Medulla oblongata (tissue), 1 donor: Measurements from ENCODE around the gene PITRM1.

Experiments
- DNase-seq: peaks from one replicate; pipeline ENCODE4 v3.0.0-alpha.2; 2015; ENCODE audit errors: extremely low spot score

PITRM1 gene

DNA sequence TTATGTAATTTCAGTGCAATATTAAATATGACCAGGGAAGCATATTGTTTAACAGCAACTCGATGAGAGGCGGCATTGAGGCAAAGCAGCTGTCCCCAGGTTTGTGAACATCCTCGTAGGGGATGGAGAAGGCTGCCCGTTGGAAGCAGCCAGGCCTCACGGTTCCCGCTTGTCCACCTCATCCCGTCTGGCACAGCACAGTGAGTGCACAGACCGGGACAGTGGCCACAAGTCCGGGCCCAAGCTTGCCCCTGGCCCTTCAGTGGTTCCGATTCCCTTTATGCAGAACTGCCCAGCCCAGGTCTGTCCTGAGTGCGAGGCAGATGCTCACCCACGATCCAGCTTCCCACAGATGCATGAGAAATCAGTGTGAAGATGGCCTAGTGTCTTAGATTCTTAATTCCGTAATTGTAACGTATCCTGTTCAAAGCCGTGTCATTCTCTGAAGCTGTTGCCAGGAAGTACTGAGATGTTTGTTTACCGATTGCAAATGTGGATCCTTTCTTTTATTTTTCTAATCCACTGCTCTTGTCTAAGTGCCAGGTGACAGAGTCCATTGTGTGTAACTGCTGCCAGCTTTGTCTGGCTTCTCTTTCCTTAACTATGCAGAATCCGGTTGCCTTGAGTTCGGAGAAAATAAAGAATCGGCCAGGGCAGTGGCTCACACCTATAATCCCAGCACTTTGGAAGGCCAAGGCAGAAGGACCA, 69.7 kb downstream of the PITRM1 start:
- DNase-seq = peak; percentile 71

DNA sequence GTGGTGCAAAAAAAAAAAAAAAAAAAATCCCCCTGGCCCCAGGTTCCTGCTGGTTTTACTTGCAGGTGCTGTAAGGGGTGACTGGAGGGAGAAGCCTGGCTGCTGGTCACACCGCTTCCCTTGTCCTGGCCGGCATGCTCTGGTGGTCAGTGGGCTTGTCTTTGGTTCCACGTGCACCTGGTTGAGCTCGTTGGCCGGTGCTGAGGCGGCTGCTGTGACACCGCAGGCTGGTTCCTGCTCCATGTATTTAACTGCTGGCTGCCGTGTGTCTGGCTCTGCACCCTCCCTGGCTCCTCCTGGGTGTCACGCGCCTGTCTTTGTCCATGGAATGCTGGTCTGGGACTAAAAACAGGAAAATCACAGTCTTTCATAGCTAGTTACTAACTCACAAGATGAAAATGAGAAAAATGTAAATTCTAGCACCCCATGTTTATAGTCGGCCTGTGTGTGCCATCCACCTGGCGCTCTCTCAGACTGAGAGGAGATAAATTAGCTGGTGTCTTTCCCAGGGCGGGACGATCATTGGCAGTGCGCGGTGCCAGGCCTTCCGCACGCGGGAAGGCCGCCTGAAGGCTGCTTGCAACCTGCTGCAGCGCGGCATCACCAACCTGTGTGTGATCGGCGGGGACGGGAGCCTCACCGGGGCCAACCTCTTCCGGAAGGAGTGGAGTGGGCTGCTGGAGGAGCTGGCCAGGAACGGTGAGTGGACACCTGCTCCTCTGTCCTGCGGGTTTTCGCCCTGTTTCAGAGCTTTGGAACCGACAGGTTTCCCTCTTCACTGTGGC, 71.5 kb downstream of the PITRM1 start:
- no peak for DNase-seq

DNA sequence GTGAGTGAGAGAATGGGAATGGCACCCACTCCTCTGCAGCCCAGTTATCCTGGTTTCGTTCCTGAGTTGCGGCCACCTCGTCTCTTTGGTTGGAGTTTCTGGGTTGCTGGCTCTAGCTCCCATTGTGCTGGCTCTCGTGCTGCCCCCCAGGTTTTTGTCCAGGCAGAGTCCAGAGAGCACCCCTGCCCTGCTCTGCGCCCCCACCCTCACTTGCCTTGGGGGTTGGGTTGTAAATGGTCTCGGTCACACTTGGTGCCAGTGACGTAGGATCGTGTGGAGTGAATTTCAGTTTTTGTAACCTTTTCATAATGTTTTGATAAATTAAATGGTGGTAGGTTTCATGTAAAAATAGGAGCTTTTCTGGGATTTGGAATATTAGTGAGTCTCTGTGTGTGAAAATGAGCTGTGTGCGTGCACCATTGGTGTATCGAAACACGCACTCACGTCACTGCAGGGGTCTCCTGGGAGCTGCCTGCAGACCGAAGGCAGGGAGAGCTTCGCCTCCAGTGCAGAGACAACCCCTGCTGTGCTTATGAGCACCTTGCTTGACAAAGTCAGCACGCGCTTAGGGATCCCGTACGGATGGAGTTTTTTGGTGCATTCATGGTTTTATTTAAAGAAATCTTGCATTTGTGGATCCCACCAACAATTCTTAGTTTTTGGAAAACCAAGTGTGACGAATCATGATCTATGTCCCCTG, 72.3 kb downstream of the PITRM1 start:
- DNase-seq = no peak

- DNase-seq = no peak
Measured at GRCh38 chr10:3099291-3100092, 73.1 kb downstream of the PITRM1 start.

DNA sequence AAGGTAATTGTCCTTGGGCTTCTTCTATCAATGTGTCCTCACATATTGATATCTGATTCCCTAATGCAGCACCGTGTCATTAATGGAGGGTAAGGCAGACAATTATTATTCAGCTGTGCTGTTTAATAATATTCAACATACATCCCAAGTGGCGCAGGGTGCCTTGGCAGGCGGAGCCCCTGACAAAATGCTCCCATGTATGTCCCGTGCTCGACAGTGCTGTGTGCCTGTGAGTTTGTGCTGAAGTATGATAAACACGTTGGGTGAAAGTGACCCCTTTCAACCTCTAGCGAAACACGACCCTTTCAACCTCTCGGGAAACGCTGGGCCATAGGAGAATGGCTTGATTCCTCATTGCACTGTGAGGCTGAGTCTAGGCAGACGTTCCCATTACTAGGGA, 73.9 kb downstream of the PITRM1 start:
- no peak for DNase-seq

GRCh38 chr10:3097160-3097559, 75.4 kb downstream of the PITRM1 start:
- DNase-seq = no peak

- DNase-seq = no peak
Measured at GRCh38 chr10:3096149-3096548, 76.4 kb downstream of the PITRM1 start.

DNA sequence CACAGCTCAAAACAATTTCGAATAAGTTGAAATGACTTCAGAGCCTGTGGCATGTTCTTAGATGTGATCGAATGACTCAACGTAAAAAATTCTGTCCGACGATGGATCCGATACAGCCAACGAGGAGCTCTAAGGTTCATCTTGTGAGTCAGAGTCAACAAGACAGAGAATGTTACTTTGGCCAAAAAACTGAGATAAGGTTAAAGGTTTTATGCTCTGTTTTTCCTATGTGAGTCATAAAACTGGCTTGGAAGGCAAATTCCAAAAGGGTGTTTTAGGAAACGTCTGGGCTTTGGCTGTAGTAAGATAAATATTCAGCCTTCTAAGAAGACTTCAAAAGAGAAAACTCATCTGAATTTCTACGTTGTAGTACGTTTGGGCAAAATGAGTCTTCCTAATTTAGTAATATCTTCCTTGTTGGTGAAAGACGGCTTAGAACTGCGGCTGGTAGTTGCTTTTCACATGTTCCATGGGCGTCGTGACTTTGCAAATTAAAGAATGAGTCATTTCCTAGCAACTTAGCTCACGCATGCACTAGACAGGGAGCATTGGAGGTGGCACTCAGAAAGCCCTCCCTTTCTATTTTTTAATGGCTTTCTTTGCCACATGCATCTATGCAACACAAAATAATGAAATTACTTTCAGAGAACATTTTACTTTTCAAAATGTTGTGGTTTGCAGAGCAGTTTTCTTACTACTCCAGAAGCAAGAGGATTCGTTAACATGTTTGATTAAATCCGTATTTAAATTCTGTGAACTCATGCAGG, 77.0 kb downstream of the PITRM1 start:
- peak; percentile 48 for DNase-seq

DNA sequence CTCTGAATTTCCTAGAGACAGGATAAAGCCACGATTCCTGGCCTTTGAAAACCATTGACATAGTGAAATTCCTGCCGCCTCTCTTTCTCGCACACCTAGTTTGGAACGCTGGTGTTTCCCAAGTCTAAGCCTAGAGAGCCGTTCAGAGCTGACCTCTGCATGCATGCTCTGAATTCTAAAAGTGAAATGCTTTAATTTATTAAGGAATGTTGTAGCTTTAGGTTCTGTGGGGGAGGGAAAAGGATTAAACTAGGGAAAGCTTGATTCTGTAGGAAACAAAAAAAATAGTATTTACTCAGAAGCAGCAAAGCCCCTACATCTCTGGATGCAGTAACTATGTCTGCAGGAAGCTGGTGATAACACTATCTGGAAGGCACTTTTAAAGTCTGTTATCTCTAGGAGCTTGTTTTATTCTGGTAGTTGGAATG, 78.0 kb downstream of the PITRM1 start:
- DNase-seq = no peak

DNA sequence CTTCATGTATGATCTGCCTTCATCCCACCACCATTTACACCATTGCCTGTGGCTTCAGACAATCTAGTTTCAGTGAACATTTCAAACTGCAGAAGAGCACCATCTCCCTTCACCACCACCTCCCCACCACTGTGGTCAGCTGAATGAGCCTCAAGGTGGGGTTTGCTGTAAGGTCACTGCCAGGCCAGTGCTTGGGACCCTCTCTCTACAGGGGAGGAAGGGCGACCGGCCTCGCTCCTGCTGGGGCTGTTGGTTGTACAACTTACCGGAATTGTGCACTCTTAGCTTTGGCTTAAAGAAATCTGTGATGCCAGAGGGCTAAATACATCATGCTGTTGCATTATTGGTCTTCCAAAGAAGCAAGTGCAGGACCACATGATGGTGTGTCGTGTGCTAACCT, 78.6 kb downstream of the PITRM1 start:
- DNase-seq = no peak

DNA sequence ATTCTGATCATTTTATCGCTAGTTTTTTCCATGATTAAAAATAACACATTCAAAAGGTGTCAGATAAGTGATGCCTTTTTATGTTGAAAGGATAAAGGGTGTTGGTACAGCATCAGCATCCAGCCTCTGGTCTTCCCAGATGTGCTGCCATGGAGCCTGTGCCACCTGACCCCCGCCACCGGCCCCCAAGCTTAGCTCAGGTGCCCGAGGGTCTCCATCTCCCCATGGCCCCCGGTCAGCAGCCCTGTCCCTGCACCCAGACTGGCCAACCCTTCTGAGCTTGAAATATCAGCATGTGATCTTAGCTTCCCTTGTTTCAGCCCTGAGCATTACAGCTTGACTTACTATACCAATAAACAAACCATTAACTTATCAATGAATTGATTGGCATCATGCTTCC, 80.7 kb downstream of the PITRM1 start:
- no peak for DNase-seq

DNA sequence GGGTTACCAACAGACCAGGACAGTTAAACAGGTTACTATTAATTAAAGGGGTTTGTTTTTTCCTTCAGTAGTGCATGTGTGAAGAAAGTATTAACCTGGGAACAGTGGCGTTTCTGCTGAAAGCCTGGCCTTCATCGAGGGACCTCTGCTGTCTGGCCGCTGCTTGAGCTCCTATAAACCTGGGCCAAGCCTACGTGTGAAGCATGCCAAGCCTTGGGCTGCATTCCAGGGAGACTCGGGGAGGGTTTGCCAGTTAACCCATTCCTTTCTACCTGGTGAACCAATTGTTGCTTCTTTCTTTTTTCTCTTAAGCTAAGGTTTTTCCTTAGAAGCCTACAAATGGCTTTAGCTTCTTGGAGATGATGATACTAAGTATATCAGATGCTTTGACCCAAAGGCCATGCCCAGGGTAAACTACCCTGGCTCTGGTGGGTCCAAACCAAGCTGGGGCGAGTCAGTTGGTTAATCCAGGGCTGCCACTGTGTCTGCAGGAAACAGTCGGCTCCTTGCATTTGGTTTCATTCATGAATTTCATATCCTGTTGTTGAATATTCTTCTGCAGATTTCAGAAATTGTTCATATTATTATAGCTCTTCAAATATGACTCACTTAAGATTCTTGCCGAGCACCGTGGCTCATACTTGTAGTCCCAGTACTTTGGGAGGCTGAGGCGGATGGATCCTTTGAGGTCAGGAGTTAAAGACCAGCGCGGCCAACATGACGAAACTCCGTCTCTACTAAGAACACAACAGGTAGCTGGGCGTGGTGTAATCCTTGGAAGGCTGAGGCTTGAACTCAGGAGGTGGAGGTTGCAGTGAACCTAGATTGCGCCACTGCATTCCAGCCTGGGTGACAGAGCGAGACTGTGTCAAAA, 81.4 kb downstream of the PITRM1 start:
- DNase-seq = peak; percentile 76

DNA sequence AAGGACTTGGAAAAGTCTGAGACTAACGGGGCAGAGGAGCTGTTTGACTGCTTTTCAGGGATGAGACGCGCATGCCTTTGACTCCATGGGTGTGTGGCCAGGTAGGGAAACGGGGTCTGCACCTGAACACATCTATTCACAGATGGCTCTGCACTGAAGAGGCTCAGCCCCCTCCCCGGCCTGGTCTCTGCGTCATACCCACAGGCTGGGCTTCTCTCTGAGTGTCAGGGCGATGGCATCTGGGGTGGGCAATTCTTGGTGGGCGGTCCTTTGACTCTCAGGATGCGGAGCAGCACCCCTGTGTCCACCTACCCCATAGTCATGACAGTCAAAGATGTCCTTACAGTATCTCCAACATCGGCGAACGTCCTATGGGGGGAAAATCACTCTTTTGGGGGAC, 82.2 kb downstream of the PITRM1 start:
- DNase-seq = no peak
